CD4-positive, alpha-beta T cell treated with Interleukin-15 for 1 hour (primary cell): ENCODE measurements around the gene TIE1.

Experiments used
- DNase-seq: peaks from one replicate; pipeline ENCODE4 v3.0.0-alpha.2; 2020

TIE1 gene

DNA sequence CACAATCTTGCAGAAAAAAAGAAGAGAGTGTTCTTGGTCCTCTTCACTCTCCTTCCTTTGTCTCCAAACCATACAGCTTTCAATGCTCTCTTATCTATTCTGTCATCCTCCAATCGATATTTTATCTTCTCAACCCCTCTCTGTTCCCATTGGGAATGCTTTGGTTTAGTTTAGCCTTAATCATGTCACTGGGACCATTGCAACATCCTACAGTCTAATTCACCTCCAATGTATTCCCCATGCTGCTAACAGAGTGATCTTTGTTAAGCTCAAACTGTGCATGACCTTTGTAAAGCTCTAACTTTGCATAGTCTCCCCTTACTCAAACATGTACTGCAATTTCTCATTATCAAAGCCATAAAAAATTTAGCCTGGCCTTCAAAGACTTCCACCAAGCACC, 39.8 kb downstream of the TIE1 start:
- DNase-seq, result no peak

DNA sequence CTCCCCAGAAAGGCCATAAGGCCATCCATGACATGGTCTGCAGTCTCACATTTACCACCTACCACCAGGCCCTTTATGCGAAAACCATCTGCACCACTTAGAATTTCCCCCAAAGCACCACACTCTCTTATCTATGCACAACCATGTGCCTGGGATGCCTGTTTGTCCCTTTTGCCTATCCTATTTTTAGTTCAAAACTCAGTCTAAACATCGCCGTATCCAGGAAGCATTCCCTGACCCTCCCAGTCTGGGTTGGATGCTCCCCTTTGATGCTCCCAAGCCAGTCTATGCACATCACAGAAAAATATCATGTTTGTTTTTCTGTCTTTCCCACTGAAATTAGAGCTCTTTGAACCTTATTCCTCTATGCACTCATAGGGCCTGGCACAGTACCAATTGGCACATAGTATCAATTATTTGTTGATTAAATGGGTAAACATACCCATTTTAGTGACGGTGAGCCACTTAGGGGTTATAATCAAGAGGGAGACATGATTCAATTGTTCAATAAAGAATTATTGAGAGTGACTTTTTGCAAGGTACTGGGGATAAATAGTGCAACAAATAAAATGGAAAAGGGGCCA, 43.6 kb downstream of the TIE1 start:
- no peak for DNase-seq

- no peak for DNase-seq
These were observed 44.3 kb downstream of the TIE1 start for GRCh38 chr1:43345120-43345519.

GRCh38 chr1:43346636-43347035, 45.9 kb downstream of the TIE1 start:
- DNase-seq, result no peak

DNA sequence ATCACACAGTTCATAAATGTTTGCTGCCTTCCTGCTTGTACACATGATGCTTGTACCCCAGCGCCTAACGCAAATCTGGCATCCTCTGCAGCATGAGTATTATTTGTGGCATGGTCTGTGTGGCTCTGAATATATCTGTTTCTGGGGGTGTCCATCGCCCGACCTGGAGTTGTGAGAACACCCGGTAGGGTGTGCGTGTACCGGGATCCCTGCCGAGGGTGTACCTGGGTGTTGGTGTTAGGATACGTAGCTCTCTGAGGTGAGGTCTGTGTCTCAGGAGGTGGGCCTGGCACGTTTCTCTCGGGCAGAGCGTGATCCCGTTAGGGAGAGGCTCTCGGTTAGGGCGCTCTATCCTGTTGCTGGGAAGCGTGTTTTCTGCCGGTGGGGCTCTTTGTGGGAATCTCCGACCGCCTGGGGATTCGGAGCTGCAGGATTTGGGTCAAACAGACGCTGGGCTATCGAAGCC, 47.6 kb downstream of the TIE1 start:
- DNase-seq, result no peak

DNA sequence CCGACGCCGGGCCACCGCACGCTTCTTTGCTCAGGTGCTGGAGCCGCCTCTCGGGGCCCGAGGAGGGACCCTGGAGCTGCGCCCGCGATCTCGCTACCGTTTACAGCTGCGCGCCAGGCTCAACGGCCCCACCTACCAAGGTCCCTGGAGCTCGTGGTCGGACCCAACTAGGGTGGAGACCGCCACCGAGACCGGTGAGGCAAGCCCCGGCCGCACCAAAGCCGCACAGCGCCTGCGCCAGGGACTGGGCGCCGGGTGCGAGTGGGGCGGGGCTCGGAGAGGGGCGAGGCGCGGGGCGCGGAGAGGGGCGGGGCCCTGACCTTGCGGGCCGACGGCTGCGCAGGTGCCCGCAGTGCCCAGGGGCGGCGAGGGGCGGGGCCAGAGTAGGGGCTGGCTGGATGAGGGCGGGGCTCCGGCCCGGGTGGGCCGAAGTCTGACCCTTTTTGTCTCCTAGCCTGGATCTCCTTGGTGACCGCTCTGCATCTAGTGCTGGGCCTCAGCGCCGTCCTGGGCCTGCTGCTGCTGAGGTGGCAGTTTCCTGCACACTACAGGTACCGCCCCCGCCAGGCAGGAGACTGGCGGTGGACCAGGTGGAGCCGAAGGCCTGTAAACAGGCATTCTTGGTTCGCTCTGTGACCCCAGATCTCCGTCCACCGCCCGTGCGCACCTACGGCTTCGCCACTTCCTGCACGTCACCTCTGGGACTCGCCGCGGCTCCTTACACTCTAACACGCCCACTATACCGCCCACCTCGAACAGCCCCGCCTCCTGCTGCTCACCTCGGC, 48.2 kb downstream of the TIE1 start:
- peak; percentile 92 for DNase-seq

DNA sequence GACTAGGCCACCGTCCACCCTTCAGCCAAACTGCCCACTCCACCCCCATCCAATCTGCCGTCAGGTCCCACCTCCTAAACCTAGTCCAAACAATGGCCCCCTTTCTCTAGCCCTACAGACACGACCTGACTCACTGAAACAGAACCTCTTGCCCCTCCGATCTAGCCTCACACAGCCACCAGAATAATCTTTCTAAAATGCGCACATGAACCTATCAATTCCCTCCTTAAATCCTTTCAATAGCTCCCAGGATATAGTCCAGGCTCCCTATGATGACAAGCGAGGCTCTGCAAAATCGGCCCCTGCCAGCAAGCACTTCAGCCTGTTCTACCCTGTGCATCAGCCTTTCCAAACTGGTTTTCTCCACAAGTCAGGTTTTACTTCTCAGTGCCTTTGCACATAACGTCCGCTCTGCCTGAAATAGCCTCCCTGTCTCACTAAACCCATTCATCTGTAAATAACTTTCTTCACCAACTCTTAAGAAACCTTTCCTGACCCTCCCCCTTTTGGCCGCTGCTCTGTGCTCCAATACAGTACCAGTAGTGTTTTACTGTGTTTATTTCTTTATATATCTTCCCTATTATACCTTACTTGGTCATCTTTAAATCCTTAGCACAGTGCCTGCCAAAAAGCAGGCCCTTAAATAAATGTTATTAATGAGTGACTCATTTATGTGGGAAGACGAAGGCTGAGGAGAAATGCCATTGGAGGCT, 49.0 kb downstream of the TIE1 start:
- no peak for DNase-seq

DNA sequence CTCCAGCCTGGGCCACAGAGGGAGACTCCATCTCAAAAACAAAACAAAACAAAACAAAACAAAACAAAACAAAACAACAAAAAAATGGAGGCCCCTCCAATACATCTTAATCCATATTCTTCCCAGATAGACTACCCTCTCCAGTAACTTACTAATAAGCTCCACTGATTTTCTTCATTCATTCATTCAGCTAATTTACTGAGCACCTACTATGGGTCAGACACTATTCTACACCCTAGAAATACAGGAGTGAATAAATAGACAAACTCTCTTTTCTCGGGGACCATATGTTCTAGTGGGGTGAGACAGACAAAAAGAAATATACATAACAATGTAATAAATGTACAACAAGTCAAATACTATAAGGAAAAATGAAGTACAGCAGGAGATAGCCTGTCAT, 50.2 kb downstream of the TIE1 start:
- DNase-seq, result no peak

DNA sequence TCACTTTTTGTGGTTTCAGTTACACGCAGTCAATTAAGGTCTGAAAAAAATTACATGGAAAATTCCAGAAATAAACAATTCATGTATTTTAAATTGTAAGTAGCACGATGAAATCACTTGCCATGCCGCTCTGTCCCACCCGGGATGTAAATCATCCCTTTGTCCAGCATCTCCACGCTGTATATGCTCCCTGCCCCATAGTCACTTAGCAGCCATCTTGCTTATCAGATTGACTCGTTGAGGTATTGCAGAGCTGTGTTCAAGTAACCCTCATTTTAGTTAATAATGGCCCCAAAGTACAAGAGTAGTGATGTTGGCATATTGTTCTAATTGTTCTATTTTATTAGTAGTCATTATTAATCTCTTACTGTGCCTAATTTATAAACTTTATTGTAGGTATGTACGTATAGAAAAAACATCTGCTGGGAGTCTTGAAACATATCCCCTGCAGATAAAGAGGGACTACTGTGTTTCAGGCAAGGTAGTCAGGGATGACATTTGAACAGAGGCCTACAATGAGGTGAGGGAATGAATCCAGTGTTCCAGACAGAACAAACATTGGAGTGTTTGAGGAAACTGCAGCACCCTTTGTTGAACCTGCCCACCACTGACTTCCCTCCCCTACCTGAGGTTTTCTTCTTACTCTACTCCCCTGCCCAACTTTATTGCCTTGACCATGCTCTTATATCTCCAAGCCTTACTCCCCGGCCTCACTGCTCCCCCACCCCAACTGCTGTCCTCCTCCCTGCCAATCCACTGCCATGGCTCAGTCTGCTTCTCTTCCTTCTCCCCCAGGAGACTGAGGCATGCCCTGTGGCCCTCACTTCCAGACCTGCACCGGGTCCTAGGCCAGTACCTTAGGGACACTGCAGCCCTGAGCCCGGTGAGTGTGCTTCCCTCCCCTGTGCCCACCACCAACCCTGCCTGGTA, 50.9 kb downstream of the TIE1 start:
- DNase-seq, result no peak

DNA sequence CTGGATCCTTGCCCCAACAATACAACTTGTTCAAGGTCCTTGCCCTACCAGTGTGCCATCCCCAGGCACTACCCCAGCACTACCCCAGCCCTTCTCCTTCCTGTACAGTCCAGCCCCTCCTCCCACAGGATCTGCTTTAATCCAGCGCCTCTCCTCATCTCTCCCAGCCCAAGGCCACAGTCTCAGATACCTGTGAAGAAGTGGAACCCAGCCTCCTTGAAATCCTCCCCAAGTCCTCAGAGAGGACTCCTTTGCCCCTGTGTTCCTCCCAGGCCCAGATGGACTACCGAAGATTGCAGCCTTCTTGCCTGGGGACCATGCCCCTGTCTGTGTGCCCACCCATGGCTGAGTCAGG, 51.5 kb downstream of the TIE1 start:
- no peak for DNase-seq

DNA sequence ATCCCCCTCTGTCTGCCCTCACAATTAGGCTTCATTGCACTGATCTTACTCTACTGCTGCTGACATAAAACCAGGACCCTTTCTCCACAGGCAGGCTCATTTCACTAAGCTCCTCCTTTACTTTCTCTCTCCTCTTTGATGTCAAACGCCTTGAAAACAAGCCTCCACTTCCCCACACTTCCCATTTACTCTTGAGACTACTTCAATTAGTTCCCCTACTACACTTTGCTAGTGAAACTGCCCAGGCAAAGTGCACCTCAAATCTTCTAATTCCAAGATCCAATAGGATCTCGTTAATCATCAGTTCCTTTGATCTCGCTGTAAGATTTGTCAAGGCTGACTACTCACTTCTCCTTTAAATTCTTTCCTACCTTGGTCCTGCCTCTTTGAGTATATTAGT, 52.1 kb downstream of the TIE1 start:
- no peak for DNase-seq

GRCh38 chr1:43354471-43354870, 53.7 kb downstream of the TIE1 start:
- no peak for DNase-seq

DNA sequence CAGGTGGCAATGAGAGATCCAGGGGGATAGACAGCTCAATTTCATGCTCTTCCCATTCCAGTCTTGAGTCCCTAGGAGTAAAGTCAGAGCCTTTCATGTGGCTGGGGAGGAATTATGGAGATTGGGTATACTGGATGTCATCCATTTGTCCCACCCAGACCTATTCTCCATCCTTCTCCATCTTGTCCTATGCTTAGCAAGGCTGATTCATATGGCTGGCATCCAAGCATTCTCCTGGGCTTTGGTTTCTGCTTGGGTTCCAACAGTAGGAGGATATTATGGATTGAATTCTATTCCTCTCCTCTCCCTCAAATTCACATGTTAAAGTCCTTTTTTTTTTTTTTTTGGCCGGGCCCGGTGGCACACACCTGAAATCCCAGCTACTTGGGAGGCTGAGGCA, 54.2 kb downstream of the TIE1 start:
- DNase-seq, result no peak

- DNase-seq, result no peak
These were observed 56.5 kb downstream of the TIE1 start for GRCh38 chr1:43357251-43357650.

DNA sequence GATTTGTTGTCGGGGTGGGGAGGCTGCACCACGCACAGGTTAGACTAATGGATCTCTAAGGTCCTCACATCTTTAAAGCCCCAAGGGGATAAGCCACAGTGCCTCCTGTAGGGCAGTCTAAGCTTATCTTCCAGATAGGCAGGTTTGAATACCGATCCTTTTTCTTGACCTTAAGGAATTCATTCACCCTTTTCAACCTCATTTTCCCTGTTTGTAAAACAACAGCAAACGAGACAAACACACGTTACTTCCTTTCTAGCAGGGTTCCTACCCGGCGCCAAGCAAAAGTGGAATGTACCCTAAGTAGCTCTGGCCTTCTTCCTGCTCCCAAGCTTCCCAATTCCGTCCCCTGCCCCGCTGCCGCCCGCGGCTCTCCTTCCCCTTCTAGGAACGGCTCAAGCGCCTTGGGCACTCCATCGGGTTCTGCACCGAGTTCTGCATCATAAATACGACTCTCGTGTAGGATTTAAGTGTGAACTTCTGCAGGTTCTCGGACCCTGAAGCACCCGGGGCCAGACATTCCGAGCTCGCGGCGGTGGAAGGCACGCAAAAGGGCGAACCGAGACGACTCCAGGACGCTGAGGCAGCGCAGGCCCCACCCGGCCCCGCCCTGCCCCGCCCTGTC, 57.5 kb downstream of the TIE1 start:
- peak; percentile 20 for DNase-seq

DNA sequence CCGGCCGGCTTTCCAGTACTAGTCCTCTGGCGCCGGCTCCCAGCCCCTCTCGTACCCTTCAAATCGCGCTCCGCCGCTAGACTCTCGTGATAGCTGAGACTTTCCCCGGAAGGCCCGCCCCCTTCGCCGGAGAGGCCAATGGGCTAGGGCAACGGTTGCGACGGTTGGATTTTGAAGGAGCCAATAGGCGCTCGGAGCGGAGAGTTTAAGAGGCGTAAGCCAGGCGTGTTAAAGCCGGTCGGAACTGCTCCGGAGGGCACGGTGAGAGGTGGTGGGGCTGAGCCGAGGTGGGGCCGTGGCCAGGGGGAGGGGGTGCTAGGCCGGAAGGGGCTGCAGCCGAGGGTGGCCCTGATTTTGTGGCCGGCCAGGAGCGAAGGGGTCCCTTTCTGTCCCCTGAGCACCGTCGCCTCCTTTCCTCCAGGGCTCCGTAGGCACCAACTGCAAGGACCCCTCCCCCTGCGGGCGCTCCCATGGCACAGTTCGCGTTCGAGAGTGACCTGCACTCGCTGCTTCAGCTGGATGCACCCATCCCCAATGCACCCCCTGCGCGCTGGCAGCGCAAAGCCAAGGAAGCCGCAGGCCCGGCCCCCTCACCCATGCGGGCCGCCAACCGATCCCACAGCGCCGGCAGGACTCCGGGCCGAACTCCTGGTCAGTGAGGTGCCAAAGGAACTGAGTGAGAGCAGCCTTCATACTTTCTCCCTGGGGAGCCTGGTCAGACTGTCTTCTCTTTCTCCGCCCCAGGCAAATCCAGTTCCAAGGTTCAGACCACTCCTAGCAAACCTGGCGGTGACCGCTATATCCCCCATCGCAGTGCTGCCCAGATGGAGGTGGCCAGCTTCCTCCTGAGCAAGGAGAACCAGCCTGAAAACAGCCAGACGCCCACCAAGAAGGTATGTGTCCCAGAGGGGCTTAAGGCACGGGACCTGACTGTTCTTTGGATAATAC, 58.2 kb downstream of the TIE1 start, which contains the start of gene CDC20:
Gene CDC20, plus strand, starts transcription at position 236 of the 948 bp plus-strand sequence. Its CDS starts 235 bp downstream, at position 471.
- DNase-seq, result peak; percentile 94

DNA sequence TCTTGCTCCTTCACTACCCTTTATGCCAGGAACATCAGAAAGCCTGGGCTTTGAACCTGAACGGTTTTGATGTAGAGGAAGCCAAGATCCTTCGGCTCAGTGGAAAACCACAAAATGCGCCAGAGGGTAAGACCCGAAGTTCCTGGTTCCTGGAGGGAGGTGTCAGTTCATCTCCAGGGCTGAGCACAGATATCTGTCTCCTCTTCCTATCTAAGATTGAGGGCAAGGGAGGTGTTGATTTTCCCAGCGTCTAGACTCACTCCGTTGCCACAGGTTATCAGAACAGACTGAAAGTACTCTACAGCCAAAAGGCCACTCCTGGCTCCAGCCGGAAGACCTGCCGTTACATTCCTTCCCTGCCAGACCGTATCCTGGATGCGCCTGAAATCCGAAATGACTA, 58.9 kb downstream of the TIE1 start:
- no peak for DNase-seq

DNA sequence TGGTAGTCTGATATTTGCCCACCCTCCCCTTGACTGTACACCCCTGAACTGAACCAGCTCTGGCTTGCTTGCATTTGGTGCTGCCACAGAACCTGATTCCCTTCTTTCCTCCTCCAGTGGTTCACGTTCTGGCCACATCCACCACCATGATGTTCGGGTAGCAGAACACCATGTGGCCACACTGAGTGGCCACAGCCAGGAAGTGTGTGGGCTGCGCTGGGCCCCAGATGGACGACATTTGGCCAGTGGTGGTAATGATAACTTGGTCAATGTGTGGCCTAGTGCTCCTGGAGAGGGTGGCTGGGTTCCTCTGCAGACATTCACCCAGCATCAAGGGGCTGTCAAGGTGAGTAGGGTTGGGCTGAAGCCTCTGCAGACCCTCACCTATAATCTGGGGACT, 59.8 kb downstream of the TIE1 start:
- DNase-seq, result no peak

GRCh38 chr1:43363283-43363934, 62.6 kb downstream of the TIE1 start:
- no peak for DNase-seq

DNA sequence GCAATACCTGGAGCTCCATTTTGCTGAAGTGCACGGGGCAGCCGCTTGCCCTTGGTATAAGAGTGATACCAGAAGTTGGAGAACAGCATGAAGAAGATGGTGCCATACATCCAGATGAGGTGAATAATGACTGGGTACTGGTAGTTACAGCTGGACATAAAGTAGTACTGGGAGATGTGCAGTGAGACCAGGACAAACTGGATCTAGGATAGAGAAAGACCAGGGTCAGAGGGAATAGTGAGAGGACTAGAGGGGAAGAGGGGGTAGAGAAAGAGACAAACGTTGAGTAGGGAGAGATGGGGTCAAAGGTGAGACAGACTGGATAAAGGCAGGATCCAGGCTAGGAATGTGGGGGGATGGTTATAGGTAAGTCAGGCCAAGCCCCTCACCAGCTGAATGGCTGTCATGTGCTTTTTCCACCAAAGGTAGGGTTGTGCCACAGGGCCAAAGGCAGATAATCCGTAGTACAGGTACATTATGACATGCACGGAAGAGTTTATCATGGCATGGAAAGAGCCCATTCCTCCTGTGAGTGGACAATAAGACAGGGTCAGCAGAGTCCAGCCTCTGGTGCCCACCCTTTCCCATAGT, 63.2 kb downstream of the TIE1 start:
- DNase-seq, result no peak
